ENCODE results near the gene NPHP4. TPM values are rescaled to one million over a fixed set of nuclear protein-coding genes. Genes with fewer than 3 reads are reported as not detected.
"Not testable (repeated sequence)": the region's sequence is repeated elsewhere in the genome, so short reads cannot be mapped to it uniquely, and the experiment has no call there.

Gene NPHP4
- total RNA-seq, 4 donors from 2014 or later: 9.2 to 35.5 (median 18.3) TPM

DNA sequence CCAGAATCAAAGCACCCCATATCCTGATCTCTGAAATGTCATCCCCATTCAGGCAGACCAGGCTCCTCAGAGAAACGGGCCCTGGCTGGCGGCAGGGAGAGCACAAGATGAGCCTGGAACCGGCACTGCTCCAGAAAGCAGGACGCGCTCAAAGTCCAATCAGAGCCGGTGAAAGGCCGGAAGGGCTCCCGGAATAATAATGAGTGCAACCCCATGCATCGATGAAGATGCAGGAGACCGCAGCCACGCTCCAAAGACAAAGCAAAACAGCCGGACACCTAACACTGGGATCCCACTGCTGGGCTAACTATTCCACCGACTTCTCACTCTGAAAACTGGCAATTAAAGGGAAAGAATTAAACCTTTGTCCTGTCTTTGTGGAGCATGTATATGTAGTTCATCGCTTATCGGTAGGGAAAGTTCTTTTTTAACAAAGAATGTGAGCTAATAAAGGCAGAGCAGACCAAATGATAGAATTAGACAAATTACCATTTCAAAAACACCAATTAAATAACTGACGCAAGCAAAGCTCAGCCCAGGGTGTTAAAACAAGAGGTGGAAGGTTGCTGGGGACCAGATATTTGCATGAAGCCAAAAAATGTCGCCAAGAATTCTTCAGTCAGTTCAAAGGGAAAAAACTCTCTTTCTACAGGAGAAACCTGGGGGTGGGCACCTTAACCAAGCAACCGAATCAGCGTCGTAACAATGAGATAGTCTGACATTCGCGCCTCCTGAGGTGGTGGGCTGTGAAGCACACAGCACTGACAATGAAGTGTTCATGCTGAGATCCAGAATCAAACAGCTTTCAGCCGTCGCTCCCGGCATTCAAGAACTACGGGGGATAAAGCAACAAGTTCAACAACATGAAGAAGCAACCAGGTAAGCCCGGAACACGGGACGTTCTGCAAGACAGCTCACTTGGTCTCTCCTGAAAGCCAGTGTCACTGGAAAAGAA lies 95.2 kb downstream of the NPHP4 start:
- H3K4me1 ChIP-seq: no peaks in the 10 kb centered on the region
- H3K27ac ChIP-seq: no peak overlapping the region
- H3K4me3 ChIP-seq: no peak overlapping the region
- H3K36me3 ChIP-seq: no peaks in the 10 kb centered on the region
- H3K27me3 ChIP-seq: no peaks in the 10 kb centered on the region
- no peak for DNase-seq
- H3K9me3 ChIP-seq: no peaks in the 10 kb centered on the region
- TF ChIP-seq, protein P1, sequence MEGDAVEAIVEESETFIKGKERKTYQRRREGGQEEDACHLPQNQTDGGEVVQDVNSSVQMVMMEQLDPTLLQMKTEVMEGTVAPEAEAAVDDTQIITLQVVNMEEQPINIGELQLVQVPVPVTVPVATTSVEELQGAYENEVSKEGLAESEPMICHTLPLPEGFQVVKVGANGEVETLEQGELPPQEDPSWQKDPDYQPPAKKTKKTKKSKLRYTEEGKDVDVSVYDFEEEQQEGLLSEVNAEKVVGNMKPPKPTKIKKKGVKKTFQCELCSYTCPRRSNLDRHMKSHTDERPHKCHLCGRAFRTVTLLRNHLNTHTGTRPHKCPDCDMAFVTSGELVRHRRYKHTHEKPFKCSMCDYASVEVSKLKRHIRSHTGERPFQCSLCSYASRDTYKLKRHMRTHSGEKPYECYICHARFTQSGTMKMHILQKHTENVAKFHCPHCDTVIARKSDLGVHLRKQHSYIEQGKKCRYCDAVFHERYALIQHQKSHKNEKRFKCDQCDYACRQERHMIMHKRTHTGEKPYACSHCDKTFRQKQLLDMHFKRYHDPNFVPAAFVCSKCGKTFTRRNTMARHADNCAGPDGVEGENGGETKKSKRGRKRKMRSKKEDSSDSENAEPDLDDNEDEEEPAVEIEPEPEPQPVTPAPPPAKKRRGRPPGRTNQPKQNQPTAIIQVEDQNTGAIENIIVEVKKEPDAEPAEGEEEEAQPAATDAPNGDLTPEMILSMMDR (IDR thresholded peaks at IDR 0.05): no peak
- TF ChIP-seq POLR2A (IDR thresholded peaks at IDR 0.05): no peak

- DNase-seq: no peak
- no peaks in the 10 kb centered on the region for H3K27me3 ChIP-seq
- H3K4me1 ChIP-seq: no peaks in the 10 kb centered on the region
- no peaks in the 10 kb centered on the region for H3K9me3 ChIP-seq
- H3K36me3 ChIP-seq: no peaks in the 10 kb centered on the region
- TF ChIP-seq, protein P1 (IDR thresholded peaks at IDR 0.05): no peak
- no peak for TF ChIP-seq POLR2A (IDR thresholded peaks at IDR 0.05)
- H3K4me3 ChIP-seq: no peak overlapping the region
- H3K27ac ChIP-seq: no peak overlapping the region
Measured at GRCh38 chr1:5895446-5896406, 96.5 kb downstream of the NPHP4 start.

DNA sequence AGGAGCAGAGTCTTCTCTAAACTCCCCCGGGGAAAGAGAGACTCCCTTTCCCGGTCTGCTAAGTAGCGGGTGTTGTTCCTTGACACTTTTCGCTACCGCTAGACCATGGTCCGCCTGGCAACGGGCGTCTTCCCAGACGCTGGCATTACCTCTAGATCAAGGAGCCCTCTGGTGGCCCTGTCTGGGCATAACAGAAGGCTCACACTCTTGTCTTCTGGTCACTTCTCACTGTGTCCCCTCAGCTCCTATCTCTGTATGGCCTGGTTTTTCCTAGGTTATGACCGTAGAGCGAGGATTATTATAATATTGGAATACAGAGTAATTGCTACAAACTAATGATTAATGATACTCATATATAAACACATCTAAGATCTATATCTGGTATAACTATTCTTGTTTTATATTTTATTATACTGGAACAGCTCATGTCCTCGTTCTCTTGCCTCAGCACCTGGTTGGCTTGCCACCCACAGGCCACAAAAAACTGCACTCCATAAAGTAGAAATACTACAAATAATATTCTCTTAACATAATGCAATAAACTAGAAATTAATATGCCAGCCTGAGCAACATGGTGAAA lies 98.4 kb downstream of the NPHP4 start:
- not testable (repeated sequence) for H3K4me3 ChIP-seq, DNase-seq, H3K27ac ChIP-seq, H3K36me3 ChIP-seq, H3K4me1 ChIP-seq, H3K27me3 ChIP-seq, H3K9me3 ChIP-seq
- TF ChIP-seq, protein P1 (IDR thresholded peaks at IDR 0.05): peak in 1 of 6 experiments; percentile 20

- no peak overlapping the region for H3K27ac ChIP-seq
- H3K27me3 ChIP-seq: no peaks in the 10 kb centered on the region
- no peaks in the 10 kb centered on the region for H3K36me3 ChIP-seq
- no peaks in the 10 kb centered on the region for H3K9me3 ChIP-seq
- H3K4me3 ChIP-seq: no peak overlapping the region
- no peaks in the 10 kb centered on the region for H3K4me1 ChIP-seq
- DNase-seq: no peak
- TF ChIP-seq POLR2A (IDR thresholded peaks at IDR 0.05): no peak
- TF ChIP-seq, protein P1 (IDR thresholded peaks at IDR 0.05): no peak
Measured at GRCh38 chr1:5892329-5892728, 99.9 kb downstream of the NPHP4 start.

DNA sequence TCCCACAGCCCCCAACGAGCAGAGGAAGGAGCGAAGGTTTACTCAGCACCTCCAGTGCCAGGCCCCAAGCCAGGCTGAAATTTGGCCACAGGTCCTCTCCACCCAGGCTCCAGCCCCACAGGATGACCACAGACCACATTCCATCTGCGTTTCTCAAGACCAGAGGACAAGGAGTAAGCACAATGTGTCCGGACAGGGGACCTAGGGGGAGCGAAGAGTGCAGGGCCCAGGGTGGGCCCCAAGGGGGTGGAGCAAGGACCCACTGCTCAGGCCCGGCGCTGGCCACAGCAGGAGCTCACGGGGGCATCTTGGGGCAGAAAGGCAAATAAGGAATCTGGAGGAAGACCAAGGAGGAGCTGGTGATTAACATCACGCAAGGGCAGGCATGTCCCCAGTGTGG lies 100.5 kb downstream of the NPHP4 start:
- Histone ChIP-seq H3K4me1 (no peaks in the 10 kb centered on the region), H3K4me3 (no peak overlapping the region), H3K36me3 (no peaks in the 10 kb centered on the region), H3K9me3 (no peaks in the 10 kb centered on the region), H3K27me3 (no peaks in the 10 kb centered on the region), H3K27ac (no peak overlapping the region)
- no peak for TF ChIP-seq POLR2A (IDR thresholded peaks at IDR 0.05)
- TF ChIP-seq, protein P1 (IDR thresholded peaks at IDR 0.05): no peak
- DNase-seq: no peak
